ENCODE results near the gene ARHGAP5.

DNA sequence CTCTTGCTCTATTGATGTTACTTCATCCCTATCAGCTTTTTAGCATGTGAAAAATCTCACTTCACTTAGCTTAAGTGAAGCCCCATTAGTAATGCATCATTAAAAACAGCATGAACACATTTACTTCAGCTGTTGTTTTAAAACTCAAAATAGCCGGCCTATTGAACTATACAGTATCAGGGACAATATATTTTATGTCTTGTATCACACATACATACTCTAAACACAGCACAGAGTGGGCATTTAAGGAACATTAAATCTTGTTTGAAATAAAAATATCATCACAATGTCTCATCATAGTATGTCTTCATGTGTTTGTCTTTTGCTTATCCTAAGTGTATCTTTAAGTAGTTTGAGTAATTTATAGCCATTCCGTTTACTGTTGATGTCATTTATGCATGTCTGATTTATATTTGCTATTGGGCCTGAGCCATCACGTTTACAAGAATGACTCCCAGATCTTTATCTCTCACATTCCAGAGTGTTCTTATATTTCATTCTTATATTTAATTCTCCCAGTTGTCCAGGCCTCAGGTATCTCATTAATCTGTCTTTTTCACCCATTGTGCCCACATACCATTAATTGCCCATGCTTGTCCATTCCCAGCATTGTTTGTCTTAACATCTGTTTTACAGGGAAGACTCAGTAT is 57.5 kb downstream of the ARHGAP5 start:
- TF ChIP-seq CTCF (IDR thresholded peaks at IDR 0.05; ENCODE audit: low read depth, low read length, poor library complexity, severe bottlenecking), result no peak
- no peak for TF ChIP-seq EZH2phosphoT487 (IDR thresholded peaks at IDR 0.05; ENCODE audit: borderline replicate concordance, low read length)

Measured in DOHH2 (cell line).